Measurements from ENCODE around the gene BCL6.

DNA sequence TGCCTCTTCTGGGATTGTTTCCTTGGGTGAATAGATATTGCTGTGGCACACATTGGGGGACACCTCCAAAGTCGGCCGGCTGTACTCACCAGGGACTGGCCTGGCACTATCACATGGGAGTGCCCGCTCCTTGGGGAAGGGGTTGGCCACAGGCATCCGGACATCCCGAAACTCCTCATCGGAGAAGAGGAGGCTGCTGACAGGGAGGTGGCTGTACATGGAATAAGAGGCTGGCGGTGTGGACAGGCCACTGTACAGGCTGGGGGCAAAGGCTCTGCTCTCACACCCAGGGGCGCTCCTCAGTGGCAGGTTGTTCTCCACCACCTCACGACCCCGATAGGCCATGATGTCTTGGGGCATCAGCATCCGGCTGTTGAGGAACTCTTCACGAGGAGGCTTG, 15.7 kb downstream of the BCL6 start:
- TF ChIP-seq, protein P1, sequence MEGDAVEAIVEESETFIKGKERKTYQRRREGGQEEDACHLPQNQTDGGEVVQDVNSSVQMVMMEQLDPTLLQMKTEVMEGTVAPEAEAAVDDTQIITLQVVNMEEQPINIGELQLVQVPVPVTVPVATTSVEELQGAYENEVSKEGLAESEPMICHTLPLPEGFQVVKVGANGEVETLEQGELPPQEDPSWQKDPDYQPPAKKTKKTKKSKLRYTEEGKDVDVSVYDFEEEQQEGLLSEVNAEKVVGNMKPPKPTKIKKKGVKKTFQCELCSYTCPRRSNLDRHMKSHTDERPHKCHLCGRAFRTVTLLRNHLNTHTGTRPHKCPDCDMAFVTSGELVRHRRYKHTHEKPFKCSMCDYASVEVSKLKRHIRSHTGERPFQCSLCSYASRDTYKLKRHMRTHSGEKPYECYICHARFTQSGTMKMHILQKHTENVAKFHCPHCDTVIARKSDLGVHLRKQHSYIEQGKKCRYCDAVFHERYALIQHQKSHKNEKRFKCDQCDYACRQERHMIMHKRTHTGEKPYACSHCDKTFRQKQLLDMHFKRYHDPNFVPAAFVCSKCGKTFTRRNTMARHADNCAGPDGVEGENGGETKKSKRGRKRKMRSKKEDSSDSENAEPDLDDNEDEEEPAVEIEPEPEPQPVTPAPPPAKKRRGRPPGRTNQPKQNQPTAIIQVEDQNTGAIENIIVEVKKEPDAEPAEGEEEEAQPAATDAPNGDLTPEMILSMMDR (IDR thresholded peaks at IDR 0.05; ENCODE audit: low read depth, low read length, poor library complexity, severe bottlenecking) = no peak
- no peak for TF ChIP-seq EZH2phosphoT487 (IDR thresholded peaks at IDR 0.05; ENCODE audit: borderline replicate concordance, low read length)
